ENCODE measurements around the gene ARSJ. TPM values are rescaled to one million over a fixed set of nuclear protein-coding genes. Genes with fewer than 3 reads are reported as not detected.

ARSJ gene
- polyA plus RNA-seq, 1 donor (not counting 4 experiments of a cell fraction or from before 2014, with no cell fraction given), result 15.7 TPM

DNA sequence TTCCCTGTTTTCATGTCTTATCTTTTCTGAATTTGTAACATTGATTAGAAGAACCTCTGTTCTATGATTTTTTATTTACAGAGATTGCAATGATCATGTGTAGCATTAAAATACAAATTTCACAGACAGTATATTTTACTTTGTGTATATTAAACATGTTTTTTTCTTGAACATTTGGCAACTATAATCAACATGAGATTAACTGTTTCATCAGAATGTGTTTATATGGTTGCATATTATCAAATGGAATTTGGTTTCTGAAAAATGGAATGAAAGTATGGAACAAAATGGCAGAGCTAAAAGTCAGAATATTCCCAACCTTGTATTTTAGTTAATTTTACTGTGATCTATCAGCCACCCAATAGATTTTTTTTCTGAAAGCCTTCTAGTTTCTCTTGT is 19.9 kb downstream of the ARSJ start:
- dilution Hi-C loops (cut with MboI; ENCODE audit: extremely low pct_ligation_motif_present, low sequenced_read_pairs), result no loop called here

GRCh38 chr4:113958766-113959538 is 20.5 kb downstream of the ARSJ start:
- H3K36me3 ChIP-seq (ENCODE audit: control insufficient read depth in 2 of 2, extremely low read depth in 1 of 2, insufficient read depth in 2 of 2, low read length in 2 of 2), result no peaks in the 10 kb centered on the region
- H3K9ac ChIP-seq (ENCODE audit: control insufficient read depth, extremely low read depth, insufficient read depth, low read length), result no peak overlapping the region
- dilution Hi-C loops (cut with MboI; ENCODE audit: extremely low pct_ligation_motif_present, low sequenced_read_pairs), result no loop called here
- H3K27ac ChIP-seq (ENCODE audit: control insufficient read depth, insufficient read depth, low read length), result peak overlapping the region; percentile 68
- peaks cover 14% of the 10 kb centered on the region for H3K79me2 ChIP-seq (ENCODE audit: control insufficient read depth, insufficient read depth, low read length)
- H4K20me1 ChIP-seq (ENCODE audit: control insufficient read depth, extremely low read depth, insufficient read depth, low read length), result no peaks in the 10 kb centered on the region
- FAIRE-seq (peak; percentile 73), DNase-seq (ENCODE audit: low read depth, low spot score) (peak; percentile 57)
- peaks cover 3% of the 10 kb centered on the region for H3K9me3 ChIP-seq (ENCODE audit: control insufficient read depth, low read depth, low read length)
- TF ChIP-seq EZH2 (IDR thresholded peaks at IDR 0.05; ENCODE audit: low read length), result no peak
- TF ChIP-seq, protein P1, sequence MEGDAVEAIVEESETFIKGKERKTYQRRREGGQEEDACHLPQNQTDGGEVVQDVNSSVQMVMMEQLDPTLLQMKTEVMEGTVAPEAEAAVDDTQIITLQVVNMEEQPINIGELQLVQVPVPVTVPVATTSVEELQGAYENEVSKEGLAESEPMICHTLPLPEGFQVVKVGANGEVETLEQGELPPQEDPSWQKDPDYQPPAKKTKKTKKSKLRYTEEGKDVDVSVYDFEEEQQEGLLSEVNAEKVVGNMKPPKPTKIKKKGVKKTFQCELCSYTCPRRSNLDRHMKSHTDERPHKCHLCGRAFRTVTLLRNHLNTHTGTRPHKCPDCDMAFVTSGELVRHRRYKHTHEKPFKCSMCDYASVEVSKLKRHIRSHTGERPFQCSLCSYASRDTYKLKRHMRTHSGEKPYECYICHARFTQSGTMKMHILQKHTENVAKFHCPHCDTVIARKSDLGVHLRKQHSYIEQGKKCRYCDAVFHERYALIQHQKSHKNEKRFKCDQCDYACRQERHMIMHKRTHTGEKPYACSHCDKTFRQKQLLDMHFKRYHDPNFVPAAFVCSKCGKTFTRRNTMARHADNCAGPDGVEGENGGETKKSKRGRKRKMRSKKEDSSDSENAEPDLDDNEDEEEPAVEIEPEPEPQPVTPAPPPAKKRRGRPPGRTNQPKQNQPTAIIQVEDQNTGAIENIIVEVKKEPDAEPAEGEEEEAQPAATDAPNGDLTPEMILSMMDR (optimal IDR thresholded peaks at IDR 0.05 in 1 of 3, IDR thresholded peaks at IDR 0.05 in 1 of 3, conservative IDR thresholded peaks at IDR 0.05 in 1 of 3; ENCODE audit: extremely low read depth in 1 of 3, insufficient read depth in 2 of 3, low read length in 3 of 3), result no peak
- no peaks in the 10 kb centered on the region for H3K27me3 ChIP-seq (ENCODE audit: control insufficient read depth, extremely low read depth, insufficient read depth, low read length)
- no peaks in the 10 kb centered on the region for H3K9me1 ChIP-seq (ENCODE audit: control insufficient read depth, extremely low read depth, insufficient read depth, low read length)
- H2AFZ ChIP-seq (ENCODE audit: control insufficient read depth, low read length), result no peak overlapping the region
- H3K4me3 ChIP-seq (ENCODE audit: control insufficient read depth in 2 of 3, extremely low read depth in 1 of 3, insufficient read depth in 2 of 3, low read depth in 1 of 3, low read length in 3 of 3), result peak overlapping the region in 2 of 3 experiments; percentile 26
- peak overlapping the region; percentile 72 for H3K4me2 ChIP-seq (ENCODE audit: control insufficient read depth, extremely low read depth, insufficient read depth, low read depth, low read length)
- peaks cover 41% of the 10 kb centered on the region for H3K4me1 ChIP-seq (ENCODE audit: control insufficient read depth, extremely low read depth, insufficient read depth, low read length)

More for the DNA sequence above, 19.9 kb downstream of the ARSJ start:
- Histone ChIP-seq H3K79me2 (ENCODE audit: control insufficient read depth, insufficient read depth, low read length) (peaks cover 14% of the 10 kb centered on the region), H2AFZ (ENCODE audit: control insufficient read depth, low read length) (no peak overlapping the region), H3K9ac (ENCODE audit: control insufficient read depth, extremely low read depth, insufficient read depth, low read length) (no peak overlapping the region), H3K36me3 (ENCODE audit: control insufficient read depth in 2 of 2, extremely low read depth in 1 of 2, insufficient read depth in 2 of 2, low read length in 2 of 2) (no peaks in the 10 kb centered on the region), H3K27me3 (ENCODE audit: control insufficient read depth, extremely low read depth, insufficient read depth, low read length) (no peaks in the 10 kb centered on the region), H3K27ac (ENCODE audit: control insufficient read depth, insufficient read depth, low read length) (peak overlapping the region; percentile 68), H3K4me3 (ENCODE audit: control insufficient read depth in 2 of 3, extremely low read depth in 1 of 3, insufficient read depth in 2 of 3, low read depth in 1 of 3, low read length in 3 of 3) (peak overlapping the region in 2 of 3 experiments; percentile 26), H3K4me1 (ENCODE audit: control insufficient read depth, extremely low read depth, insufficient read depth, low read length) (peaks cover 41% of the 10 kb centered on the region), H3K4me2 (ENCODE audit: control insufficient read depth, extremely low read depth, insufficient read depth, low read depth, low read length) (peak overlapping the region; percentile 72), H3K9me3 (ENCODE audit: control insufficient read depth, low read depth, low read length) (peaks cover 3% of the 10 kb centered on the region), H4K20me1 (ENCODE audit: control insufficient read depth, extremely low read depth, insufficient read depth, low read length) (no peaks in the 10 kb centered on the region), H3K9me1 (ENCODE audit: control insufficient read depth, extremely low read depth, insufficient read depth, low read length) (no peaks in the 10 kb centered on the region)
- no peak for FAIRE-seq
- no peak for DNase-seq (ENCODE audit: low read depth, low spot score)
- TF ChIP-seq, protein P1 (optimal IDR thresholded peaks at IDR 0.05 in 1 of 3, IDR thresholded peaks at IDR 0.05 in 1 of 3, conservative IDR thresholded peaks at IDR 0.05 in 1 of 3; ENCODE audit: extremely low read depth in 1 of 3, insufficient read depth in 2 of 3, low read length in 3 of 3), result no peak
- no peak for TF ChIP-seq EZH2 (IDR thresholded peaks at IDR 0.05; ENCODE audit: low read length)

All from keratinocyte (primary cell).